NCI-H1105 (cell line): ENCODE data around the gene LYPD4.

Experiments
- DNase-seq: peaks from one replicate; lab custom pipeline; 2025; lab: John Stamatoyannopoulos, UW

LYPD4 gene

DNA sequence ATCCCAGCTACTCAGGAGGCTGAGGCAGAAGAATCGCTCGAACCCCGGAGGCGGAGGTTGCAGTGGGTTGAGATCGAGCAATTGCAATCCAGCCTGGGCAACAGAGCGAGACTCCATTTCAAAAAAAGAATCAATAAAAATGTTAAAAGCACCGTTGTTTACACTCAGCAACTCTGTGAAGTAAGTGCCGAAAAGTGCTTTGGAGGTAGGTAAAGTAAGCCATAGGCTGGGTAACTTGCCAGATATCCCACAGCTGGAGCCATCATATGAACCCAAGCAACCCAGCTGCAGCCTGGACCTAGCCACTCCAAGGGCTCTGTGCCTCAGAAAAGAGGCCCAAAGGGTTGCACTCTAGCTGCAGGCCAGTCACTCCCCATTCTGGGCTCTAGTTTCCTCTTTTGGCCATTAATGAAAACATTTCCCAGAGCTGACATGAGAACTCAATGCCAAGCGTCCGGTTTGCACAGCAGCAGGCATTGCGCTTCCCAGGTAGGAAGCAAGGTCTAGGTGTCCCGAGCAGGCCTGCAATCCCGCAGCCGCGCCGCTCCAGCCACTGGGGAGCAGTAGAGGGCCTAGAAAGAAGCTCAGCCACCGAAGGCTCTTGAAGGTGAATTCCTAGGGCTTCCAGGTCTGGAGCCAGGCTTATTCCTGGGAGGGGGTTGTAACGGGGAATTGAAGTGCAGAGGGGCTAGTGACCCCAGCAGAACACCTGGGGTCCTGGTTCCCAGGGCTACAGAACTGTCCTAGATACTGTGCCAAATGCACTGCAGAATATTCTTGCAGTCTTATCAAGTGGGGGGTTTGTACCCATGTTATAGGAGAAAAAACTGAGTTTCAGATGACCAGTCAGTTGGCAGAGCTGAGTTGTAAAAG, 28.5 kb upstream of the LYPD4 start:
- DNase-seq = peak; percentile 20

DNA sequence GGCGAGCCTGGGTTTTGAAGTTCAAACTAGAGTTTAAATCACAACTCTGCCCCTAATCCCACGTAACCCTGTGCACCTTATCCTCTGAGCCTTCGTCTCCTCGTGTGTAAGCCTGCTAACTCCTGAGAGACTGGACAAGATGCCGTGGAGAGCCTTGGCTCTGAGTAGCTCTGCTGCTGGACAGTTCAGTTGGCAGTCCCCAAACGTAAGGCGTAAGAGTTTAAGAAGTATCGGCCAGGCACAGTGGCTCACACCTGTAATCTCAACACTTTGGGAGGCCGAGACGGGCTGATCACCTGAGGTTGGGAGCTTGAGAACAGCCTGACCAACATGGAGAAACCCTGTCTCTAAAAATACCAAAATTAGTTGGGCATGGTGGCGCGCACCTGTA, 27.9 kb upstream of the LYPD4 start:
- DNase-seq = no peak

DNA sequence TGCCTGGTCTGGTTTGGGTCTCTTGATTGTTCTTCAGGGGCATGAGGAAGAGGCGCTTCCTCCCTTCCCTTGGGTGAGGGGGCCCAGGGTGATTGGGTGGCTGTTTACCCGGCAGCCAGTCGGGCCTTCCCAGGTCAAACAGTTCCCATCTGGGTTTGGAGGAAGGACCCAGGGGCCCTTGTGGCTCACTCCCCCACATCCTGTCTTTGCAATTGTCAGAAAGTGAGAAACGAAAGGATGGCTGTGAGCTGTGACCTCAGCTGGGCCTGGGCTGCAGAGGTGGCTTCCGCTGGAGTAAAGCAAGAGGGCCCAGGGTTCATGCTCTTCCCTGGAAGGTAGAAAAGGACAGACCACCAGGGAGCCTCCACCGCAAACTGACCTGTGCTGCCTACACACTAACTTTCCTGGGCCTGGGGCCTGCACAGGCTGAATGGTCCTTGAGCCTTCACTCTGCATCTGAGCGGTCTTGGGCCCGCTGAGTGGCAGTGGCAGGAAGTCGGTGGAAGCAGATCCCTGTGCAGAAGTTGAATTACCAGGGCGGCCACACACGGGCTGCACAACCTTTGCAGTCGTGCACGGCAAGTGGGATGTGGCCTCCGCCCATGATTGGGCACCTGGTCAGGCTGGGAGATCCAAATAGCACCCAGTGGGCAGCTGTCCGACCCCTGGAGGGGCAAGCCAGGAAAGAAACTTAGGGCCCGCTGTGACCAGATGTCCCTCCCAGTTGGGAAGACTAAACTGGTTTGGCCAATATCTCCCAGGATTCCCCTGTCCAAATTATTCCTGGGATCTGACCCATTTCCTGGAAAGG, 27.3 kb upstream of the LYPD4 start:
- no peak for DNase-seq

DNA sequence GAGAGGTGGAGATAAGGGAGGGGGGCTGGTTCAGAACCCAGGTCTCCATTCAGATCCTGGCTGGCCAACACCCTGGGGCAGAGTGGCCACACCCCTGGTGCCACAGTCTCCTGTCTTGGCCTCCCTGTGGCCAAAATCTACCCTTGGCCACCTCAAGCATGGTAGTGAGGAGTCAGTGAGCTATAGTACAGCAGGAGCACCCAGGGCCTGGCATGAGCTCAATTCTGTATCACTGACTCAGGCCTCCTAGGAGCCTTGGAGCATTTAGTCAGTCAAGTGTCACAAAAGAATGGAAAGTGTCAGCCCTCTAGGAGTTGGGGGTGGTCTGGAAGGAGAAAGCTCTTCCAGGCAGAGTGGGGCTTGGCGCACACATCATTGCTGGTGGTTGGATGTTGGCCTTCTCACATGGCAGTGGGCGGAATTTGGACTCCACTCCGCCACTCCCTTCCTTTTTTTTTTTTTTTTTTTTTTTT, 26.0 kb upstream of the LYPD4 start:
- DNase-seq = no peak

DNA sequence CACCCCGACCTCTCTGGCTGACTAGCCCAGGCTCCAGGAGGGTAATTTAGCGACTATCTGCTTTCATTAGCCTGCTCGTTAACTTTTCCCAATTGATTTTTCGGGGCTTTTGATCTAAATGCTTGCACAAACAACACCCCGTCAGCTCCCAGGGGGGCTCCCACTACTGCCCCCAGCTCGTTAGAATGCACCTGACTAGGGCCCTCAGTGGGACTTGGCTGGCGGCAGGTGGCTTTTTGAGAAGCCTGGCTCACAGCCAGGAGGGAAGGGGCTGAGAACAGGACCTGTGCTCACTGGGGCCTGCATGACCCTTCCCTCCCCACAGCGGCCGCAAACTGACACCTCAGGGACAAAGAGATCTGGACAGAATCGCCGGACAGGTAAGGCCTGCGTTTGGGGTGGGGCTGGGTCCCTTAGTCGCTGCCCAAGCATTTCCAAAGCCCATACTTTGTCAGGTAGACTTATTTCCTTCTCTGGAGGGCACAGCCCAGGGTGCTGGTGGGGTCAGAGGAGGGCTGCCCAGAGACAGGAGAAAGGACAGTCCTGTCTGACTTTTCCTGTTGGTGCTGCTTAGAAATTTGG, 25.0 kb upstream of the LYPD4 start:
- peak; percentile 31 for DNase-seq

DNA sequence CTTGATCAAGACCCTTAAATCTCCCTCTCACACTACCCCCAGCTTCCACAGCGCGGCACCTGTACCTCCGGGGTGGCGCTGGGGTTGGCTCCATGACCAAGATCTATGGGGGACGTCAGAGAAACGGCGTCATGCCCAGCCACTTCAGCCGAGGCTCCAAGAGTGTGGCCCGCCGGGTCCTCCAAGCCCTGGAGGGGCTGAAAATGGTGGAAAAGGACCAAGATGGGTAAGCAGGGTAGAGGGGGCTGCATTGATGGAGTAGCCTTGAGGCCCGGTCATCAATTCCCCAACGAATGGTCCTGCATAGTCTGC, 24.5 kb upstream of the LYPD4 start:
- DNase-seq = no peak

DNA sequence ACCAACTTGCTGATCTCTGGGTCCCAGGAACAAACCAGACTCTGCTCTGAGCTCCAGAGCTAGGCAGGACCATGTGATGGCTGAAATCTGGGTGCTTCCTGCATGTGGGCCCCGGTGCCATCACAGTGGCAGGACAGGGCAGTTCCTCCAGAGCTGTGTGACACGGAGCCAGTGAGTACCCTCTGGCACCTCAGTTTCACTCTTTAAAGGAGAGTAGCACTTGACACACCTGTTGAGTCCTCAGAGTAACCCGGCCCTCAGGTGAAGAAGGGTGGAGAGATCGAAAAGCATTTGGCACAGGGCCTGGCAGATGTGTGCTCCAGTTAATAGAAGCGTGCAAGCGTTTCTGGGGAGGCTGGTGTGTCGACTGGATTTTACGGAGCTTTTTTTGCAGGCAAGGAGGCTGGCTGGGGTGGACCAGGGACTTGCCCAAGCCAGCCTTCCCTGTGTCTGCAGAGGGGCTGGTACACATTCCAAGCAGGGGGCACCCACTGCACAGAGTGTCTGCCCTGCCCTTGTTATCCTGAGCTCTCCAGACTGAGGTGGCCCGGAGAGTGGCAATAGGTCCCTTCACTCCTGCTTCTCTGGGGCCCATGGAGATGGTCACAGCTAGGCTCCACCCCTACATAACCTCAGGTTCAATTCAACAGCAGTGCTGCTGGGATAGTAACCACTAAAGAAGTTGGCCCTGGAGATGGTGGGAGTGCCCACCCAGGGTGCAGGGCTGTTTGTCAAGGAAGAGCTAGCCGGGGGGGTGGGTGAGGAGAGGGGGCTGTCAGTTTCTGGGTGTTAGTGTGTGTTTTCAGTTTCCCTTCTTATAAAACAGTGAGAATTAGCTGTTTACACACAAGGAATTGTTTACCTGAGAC, 23.9 kb upstream of the LYPD4 start:
- peak; percentile 15 for DNase-seq

DNA sequence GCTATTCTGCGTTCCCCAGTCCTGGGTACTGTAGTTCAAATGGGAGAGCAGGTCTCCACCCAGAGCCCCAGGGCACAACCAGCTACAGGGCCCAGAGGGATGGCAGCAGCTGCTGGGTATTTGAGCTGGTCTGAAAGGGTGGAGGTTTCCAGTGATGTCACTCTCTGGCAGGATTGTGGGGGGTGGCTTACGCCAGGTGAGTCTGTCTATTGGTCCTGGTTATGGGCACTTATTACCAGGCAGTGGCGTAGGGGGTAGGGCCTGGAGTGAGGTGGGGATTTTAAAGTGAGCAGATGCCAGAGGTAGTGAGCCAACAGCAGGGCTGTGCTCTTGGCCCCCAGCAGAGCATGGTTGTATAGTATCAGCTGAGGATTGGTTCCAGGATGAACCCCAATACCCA, 21.8 kb upstream of the LYPD4 start:
- no peak for DNase-seq

DNA sequence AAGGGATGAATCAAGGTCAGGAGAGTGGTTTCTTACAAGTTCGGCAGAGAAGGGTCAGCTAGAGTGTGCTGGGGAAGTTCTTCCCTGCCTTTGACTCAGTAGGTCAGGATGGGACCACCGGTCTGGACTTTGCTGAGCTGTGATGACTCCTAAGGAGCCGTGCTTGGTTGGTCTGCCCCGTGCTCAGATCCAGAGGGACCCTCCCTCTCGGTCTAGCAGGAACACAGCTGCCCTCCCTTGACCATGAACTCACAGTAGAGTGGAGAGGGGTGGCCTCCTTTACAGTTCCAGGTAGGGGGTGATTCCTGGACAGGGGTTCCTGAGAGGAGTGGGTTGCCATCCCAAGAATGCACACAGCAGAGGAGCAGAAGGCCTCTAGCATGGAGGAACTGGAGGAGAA, 19.9 kb upstream of the LYPD4 start:
- no peak for DNase-seq

DNA sequence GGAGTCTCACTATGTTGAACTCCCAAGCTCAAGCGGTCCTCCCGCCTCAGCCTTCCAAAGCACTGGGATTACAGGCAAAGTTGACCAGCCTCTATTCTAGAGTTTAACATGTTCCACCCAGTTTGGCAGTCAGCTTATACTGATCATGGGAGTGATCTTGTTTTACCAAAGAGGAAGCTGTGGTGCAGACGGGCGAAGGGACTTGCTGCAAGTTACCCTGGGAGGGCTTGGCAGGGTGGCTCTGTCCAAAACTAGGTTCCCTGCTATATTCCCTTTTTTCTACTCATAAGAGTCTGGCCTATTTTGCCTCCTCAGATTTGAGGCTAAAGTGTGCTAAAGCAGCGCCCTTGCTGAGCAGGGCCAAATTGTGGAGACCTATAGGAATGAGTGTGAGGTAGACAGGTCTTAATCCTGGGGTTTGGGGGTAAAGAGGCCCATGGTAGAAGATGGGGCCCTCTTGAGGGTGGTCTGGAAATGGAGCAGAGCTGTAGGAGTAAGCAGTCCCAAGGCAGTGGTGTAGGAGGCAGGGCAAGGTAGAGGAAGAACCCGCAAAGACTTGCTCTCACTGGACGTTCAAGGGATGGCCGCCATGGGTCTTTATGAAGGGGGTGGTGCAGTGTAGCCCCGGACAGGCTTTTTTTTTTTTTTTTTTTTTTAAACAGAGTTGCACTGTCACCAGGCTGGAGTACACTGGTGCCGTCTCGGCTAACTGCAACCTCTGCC, 18.9 kb upstream of the LYPD4 start:
- no peak for DNase-seq

DNA sequence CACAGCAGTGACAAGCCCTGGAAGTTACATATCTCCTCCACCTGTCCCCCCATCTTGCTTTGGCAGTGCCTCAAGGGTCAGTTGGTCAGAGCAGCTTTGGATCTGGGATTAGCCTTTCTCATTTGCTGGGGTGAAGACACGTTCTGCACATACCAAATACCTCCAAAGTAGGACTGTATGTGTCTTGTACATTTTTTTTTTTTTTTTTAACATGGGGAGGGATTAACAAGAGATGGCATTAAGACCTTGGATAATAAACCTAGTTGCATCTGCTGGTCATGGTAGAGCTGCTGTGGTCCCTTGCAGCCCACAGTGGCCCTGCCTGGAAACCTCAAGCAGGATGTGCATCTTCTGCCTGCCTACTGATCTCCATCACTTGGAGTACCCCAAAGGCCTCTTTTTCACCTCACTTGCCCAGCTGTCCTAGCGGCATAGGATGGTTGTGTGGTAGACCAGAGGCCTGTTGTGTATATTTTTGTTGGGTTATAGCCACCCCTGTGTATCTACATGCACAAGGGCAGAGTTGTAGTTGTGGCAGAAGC, 18.0 kb upstream of the LYPD4 start:
- no peak for DNase-seq

DNA sequence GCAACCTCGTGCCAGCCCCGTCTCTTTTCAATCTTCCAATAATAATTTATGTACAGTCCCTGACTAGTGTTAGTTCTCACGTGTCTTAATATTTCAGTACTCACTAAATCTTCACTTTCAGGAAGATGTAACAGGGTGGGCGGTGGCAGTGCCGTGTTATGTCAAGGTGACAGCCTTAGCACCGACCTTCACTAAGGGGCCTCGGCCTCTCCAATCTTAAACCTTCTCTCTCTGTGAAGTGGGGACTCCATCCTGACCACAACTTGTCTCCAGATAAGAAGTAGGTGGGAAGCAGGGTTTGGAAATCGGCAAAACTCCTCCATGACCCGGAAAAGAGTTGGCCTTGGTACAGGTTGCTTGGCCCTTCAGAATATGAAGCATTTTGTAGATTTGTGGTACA, 17.4 kb upstream of the LYPD4 start:
- no peak for DNase-seq

DNA sequence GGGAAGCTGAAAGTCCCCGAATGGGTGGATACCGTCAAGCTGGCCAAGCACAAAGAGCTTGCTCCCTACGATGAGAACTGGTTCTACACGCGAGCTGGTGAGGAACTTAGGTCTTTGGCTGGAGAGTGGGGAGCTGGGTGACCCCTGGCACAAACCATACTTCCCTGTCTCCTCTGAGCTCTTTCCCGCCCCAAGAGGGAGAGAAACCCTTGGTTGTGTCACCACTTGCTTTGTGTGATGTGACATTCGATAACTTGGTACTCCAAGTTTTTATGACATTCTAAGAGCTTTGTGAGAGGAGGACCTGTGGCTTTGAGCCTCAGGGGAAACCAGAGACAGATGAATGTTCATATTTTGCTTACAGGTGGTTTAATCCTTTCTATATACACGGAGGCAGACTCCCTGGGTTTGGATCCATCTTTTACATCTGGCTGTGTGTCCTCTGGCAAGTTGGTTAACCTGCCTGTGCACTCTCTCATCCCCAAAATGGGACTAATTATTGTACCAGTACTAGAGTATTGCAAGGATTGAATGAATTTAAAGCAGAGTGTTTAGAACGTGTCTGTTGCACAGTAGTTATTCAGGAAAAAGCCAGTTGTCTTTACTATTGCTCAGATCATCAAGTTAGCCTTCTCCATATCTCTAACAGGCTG, 16.8 kb upstream of the LYPD4 start:
- no peak for DNase-seq

DNA sequence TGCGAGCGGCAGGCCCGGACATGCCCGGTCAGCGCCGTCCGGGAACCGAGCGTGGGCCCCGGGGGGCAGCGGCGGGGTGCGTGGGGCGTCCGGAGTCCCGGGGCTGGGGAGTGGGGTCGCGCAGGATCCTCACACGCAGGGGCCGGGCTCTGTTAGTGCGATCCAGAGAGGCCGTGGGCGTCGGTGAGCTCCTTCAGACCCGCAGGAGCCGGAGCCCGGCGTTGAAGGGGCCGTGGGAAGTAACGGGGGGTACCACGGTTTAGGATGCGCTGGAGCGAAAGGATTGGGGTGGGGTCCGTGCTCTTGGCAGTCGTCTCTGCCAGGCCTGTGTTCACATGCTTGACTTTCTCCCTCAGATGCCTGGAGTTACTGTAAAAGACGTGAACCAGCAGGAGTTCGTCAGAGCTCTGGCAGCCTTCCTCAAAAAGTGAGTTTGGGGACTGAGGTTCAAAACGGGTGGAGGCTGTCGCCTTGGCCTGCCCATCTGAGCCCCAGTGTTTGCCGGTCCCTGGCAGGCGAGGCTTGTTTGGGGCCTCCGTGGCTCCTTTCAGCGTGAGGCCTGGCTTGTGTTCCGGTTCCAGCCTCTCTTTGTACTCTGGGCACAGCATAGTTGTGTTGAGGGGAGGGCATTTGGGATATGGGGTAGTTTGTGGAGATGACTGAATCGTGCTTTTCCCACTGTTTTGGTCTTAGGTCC, 16.1 kb upstream of the LYPD4 start:
- DNase-seq = no peak

DNA sequence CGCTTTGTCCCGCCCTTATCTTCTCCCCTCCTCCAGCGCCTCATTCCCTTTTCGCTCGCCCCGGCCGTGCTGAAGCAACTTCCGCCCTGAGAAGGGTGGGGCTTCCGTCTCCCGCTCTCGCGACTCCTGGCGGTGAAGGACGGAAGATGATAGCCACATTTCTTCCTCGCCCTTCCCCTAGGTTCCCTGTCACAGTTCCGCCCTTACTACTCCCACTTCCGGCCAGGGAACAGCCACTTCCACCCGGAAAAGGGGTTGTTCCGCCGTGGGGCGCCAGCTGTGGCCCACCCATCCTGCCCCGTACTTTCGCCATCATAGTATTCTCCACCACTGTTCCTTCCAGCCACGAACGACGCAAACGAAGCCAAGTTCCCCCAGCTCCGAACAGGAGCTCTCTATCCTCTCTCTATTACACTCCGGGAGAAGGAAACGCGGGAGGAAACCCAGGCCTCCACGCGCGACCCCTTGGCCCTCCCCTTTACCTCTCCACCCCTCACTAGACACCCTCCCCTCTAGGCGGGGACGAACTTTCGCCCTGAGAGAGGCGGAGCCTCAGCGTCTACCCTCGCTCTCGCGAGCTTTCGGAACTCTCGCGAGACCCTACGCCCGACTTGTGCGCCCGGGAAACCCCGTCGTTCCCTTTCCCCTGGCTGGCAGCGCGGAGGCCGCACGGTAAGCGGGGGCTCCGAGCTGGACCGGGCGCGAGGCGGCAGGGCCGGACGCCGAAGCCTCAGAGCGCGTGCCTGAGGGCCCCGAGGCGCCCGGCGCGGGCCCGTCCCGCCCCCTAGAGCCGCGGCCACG, 15.3 kb upstream of the LYPD4 start, which contains the start of gene RPS19:
TSS of gene RPS19 (plus strand) at position 638 of the 801 bp plus-strand sequence. CDS start 520 bp downstream, outside the sequence.
- peak; percentile 98 for DNase-seq

DNA sequence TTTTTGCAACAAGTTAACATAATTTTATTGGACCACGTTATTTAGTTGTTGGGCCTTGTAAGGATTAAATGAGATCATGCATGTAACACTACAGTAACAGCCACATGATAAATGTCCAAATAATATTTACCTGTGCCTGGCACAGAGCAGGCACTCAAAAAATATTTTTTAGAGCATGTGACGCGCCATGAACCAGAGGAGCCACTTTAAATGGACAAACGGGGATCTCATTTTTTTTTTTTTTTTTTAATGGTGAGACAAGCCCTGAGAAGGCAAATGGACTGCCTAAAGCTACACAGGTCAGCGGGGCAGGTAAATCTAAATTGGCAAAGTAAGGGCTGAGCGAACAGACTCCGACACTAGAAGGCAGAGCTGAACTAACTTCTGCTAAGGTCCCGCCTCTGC, 14.7 kb upstream of the LYPD4 start:
- no peak for DNase-seq

DNA sequence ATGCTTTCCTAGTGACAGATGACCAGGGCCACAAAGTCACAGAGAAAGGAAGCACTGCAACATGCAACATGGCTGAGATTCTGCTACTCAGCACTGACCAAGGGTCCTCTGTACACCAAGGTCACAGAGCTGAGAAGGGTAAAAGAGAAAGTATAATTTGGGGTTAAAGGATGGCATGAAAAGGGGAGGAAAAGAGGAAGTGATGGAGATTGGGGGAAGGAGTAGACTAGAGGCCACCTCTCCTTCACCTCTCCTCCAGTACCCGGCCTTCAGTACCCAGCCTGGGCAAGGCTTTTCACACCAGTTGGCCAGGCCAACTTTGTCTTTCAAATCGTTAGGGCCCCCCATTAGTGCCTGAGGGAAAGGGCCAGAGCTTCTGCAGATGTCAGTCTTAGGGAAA, 9.3 kb upstream of the LYPD4 start:
- DNase-seq = no peak

DNA sequence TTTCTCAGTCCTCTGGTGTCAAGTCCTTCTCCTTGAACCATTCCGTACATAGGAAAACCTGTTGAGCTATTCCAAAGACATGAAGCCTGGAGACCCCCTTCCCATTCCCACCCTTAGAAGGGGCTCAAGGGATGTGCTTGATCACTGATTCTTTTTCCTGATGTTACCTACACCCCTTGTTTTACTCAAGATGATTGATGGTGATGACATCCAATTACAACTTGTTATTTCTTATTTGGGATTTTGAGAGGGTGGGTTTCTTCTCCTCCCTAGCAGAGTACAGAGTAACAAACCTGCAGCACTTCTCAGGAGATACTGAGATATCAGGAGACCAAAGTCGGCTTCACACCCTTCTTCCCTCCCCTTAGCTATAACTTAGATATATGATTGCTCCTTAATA, 8.9 kb upstream of the LYPD4 start:
- DNase-seq = no peak

DNA sequence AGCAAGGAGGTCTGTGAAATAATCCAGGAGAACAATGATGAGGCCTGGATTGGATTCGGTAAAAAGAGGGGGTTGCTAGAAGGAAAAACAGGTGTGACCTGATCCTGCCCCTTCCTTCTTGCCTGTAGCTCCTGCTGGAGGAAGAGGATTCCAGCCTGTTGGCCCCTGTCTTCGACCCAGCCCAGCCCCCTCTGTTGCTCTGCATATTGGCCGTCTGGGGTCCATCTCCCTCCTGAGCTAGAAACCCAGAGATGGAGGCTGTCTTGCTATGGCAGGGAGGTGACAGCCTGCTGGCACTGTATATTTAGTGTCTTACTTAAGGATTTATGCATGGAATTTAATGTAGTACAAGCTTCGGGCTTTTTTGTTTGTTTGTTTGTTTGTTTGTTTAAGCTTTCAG, 7.0 kb upstream of the LYPD4 start:
- DNase-seq = no peak
